CD4-positive, alpha-beta T cell treated with Interleukin-17A for 4 hours (primary cell): ENCODE data around the gene UQCR11.

Experiments
- DNase-seq: peaks from one replicate; pipeline ENCODE4 v3.0.0-alpha.2; 2020; ENCODE audit warnings: mixed read lengths

UQCR11 gene

GRCh38 chr19:1634242-1634937 lies 29.1 kb upstream of the UQCR11 start:
- no peak for DNase-seq

DNA sequence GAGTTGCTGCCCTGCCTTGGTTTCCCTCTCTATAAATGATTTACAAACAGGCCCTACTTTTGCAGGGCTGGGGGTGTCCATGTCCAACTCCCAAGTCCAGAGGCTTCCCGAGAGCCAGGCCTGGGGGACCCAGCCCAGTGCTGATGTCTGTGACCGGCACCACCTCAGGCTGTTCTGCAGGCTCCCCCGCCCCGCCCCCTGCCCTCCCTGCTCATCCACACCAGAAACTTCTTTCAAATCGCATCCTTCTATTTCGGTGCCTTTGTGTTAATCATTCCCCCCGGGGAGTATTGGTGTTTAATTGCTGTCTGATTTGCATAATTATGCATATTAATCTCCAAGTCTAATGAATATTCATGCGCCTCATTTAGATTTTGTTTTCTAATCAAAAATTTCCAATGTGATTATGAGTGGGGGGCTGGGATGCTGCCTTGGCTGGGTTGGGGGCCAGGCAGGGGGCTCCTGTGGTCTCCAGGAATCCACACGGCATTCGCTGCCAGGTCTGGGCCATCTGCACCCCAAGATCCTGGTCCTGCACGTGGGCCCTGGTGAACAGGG lies 28.1 kb upstream of the UQCR11 start:
- DNase-seq: no peak

- no peak for DNase-seq
Observed at GRCh38 chr19:1632462-1633268, 27.4 kb upstream of the UQCR11 start.

GRCh38 chr19:1631557-1632100 lies 26.4 kb upstream of the UQCR11 start:
- no peak for DNase-seq

DNA sequence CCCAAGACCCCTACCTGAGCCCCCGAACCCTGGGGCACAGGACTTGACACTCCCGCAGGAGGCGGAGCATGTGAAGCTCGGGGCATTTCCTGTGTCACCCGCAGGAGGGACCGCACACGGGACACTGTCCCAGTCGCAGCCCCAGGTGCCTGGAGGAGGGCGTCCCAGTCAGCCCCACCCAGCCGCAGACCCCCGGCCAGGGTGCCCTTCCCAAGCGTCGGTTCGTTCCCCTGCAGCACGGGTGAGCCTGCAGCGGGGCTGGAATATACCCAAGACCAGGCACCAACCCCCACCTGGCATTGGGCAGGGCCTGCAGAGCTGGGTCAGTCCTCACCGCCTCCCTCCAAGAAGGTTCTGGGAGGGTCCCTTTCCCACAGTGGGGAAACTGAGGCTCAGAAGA lies 25.5 kb upstream of the UQCR11 start:
- no peak for DNase-seq

- no peak for DNase-seq
Observed at GRCh38 chr19:1630012-1630411, 24.8 kb upstream of the UQCR11 start.

DNA sequence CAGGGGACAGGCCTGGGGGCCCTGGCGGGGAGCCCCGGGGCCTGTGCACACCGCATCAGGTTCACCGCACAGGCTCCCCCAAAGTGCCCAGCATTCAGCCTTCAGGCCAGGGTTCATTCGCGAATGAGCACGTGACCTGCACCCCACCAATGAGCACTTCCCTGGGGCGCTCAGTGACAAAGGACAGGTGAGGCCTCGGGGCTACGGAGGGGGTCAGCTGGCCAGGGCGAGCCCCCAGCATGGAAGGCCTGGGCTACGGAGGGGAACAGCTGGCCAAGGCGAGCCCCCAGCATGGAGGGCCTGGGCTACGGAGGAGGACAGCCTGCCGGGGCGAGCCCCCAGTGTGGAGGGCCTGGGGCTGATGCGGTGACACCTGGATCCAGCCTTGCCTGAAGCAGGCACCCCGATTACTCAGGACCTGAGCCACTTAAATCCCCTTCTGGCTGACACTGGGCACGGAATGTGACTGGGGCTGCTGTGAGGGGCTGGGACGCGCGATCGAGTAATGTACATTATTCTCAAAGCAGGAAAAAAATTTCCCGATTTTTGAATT lies 24.1 kb upstream of the UQCR11 start:
- DNase-seq: no peak

- no peak for DNase-seq
Observed at GRCh38 chr19:1627194-1627593, 21.9 kb upstream of the UQCR11 start.

DNA sequence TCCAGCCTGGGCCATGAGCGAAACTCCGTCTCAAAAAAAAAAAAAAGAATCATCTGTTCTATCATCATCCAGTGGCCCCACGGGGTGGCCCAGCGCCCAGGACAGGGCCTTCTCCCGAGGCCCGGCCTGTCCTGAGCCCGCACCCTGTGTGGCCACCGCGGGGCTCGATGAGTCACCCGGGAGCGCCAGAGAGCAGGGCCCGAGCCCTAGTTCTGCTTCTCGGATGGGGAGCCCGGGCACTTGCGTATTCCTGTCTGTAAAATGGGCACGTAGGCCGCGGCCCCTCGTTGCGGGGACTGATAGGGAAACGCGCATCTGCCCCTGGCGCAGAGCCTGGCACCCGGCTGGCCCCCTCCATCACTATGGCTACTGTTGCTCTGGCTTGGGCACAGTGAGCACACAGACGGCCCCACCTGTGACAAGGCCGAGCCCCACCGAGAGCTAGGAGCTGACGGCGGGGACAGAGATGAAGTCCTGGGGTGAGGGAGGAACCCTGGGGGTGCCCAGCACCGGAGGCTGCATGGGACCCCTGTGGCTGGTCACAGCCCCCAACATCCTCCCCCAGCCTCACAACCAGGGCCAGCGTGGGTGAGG lies 21.3 kb upstream of the UQCR11 start:
- DNase-seq: no peak

DNA sequence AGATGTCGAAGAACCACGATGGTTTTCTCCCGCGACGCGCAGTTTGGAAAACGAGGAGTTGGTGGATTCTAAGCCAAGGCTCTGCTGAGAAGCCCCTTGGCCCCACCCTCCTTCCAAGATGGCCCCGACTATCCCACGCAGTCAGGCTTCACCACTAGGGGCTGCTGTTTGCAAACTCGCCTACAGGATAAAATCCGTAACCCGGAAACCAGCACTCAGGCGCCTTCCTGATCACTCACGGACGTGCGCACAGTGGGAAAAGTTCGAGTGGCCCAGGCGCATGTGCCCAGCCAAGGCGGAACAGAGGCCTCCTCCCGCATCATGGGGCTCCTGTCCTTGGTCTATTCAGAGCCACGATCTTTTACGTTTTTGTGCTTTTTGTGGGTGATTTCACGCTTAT lies 19.2 kb upstream of the UQCR11 start:
- peak; percentile 61 for DNase-seq

DNA sequence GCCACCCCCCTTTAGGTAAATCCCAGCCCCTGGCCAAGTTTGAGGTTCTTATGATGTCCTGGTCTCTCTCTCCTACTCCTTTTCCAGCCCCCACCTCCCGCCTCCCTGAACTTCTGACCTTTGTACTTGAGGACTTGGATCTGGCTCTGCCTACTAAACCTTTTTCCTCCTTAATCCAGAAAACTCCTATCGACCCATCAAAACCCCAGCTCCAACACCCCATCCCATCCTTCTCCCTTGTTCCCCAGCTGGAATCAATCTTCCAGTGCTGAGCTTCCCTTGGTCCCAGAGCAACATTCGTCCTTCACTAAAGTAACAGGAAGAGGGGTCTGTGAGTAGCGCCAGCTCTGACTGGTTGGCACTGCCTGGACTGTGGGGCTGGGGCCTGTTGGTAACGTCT lies 17.3 kb upstream of the UQCR11 start:
- DNase-seq: no peak

- no peak for DNase-seq
Observed at GRCh38 chr19:1622007-1622406, 16.7 kb upstream of the UQCR11 start.

DNA sequence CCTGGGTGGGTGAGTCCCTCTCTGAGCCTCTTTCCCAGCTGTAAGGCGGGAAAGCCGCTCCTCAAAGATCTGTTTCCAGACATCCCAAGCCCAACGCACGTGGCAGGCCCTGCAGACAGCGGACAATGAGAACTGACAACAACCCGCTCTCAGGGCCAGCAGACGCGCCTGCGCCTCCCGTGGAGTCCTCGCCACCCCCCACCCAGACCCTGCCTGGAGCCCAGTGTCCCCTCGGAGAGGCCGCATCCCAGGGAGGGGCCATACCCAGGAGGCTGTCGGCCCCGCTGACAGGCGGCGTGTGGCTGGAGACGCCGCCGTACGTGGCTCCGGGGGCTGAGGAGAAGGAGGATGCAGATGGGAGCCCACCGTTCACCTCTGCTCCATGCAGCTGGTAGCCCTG lies 16.3 kb upstream of the UQCR11 start:
- no peak for DNase-seq

- no peak for DNase-seq
Observed at GRCh38 chr19:1621021-1621420, 15.8 kb upstream of the UQCR11 start.

GRCh38 chr19:1620502-1620901 lies 15.2 kb upstream of the UQCR11 start:
- DNase-seq: no peak

DNA sequence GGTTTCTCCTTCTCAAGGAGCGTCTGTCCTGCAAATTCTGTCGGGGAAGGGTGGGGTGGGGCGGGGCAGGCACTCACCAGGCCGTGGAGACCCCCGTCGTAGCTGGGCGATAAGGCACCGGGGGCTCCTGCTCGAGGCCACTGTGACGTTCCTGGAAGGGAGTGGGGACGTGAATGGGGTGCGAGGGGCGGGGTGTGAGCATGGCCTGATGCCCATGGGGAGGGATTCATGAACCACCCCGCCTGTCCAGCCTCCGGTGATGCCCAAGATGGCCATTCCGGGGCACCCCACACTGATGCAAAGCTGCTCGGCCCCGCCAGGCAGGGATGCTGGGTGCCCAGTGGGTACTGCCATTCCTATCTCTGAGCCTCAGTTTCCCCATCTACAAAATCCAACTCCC lies 14.4 kb upstream of the UQCR11 start:
- no peak for DNase-seq

DNA sequence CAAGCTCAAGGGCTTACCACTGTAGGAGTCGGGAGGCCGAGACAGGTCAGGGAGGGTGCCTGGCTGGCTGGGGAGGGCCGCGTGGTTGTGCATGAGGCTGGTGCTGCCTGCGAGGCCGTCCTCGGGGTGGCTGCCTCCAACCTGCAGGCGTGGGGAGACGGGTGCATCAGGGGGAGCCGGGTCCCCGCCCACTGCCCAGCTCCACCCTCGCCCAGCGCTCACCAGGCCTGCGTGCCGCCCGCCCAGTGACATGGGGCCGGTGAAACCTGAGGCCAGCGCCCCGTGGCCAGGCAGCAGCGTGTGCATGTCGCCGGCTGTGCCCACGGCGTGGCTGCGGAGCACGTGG lies 13.8 kb upstream of the UQCR11 start:
- no peak for DNase-seq

DNA sequence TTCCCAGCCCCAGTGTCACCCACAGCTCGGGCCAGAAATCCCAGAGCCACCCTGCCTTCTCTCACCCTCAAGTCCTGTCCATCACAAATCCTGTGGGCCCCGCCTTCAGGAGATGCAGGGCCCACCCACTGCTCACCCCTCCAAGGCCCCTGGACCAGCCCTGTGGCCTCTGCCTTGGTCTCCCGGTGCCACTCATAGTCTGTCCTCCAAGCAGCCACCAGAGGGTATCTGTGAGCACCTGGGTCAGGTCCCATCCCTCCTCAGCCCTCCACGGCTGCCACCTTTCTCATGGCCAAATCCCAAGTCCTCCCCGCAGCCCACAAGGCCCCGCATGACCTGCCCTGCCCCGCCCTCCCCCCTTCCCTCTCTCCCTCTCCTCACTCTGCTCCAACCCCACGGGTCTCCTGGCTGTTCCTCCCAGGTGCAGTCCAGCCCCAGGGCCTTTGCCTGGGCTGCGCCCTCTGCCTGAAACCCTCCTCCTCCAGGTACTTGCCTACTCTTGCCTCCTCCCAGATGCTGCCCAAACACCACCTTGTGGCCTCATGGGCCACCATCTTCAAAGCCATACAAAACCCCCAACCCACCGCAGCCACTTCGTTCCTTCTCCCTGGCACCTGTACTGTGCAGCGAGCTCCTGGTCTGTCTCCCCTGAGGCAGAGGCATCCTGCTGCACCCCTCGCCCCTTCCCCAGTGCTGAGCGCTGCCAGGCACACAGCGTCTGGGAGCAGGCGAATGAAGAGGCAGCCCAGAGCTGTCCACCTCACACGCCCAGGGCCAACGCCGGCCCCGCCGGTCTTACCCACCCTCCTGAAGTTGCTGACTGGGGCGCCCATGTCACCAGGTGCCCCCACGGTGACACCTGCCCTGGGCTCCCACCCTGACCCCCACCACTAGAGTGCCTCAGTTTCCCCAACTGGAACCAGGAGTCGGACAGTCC lies 13.2 kb upstream of the UQCR11 start:
- DNase-seq: peak; percentile 43

DNA sequence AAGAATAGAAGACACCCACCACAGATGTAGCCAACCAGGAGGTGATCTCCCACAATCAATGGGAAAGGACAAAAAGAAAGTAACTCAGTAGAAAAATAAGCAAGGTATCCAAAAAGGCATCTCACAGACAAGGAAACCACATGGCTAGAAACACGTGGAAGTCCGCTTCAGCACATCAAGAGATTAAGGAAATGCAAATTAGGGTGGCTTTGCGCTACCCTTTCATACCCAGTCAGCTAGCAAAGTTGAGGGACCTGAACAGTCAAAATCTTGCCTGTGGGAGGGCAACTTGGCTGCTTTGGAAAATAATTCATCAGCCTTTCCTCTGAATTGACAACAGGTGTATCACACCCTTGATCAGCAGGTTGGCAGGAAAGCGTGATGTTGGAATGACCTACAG lies 11.6 kb upstream of the UQCR11 start:
- no peak for DNase-seq

DNA sequence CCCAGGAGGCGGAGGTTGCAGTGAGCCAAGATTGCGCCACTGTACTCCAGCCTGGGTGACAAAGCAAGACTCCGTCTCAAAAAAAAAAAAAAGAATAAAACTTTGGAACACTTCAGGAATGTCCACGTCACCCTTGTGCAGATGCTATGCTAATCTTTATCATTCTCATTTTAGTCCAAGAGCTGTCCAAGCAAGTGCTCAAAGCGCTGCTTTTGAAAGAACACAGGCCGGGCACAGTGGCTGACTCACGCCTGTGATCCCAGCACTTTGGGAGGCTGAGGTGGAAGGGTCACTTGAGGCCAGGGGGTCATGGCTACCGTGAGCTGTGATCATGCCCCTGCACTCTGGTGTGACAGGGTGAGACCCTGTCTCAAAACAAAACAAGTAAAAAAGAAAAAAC lies 11.1 kb upstream of the UQCR11 start:
- DNase-seq: no peak

GRCh38 chr19:1615156-1615765 lies 10.0 kb upstream of the UQCR11 start:
- no peak for DNase-seq
